MM.1S (cell line): ENCODE results near the gene SH3PXD2B.

ENCODE experiments used
- DNase-seq: peaks from one replicate; pipeline ENCODE4 v3.0.0-alpha.2; 2015
- H2AFZ ChIP-seq: fragments of 300-600 bp; sonication (generic); 2 replicates; pipeline ENCODE4 v1.6.0; 2016; ENCODE audit warnings: antibody characterized with exemption, low read length
- H3F3A ChIP-seq: fragments of 300-600 bp; sonication (generic); 2 replicates; pipeline ENCODE4 v1.6.1; 2016; ENCODE audit warnings: mild to moderate bottlenecking, antibody characterized with exemption, low read length, moderate library complexity, mixed read lengths; ENCODE audit not compliant: insufficient read depth
- H3K27ac ChIP-seq: fragments of 300-600 bp; sonication (generic); 2 replicates; pipeline ENCODE4 v1.5.1; 2016; ENCODE audit warnings: mild to moderate bottlenecking, low read length
- H3K27me3 ChIP-seq: fragments of 300-600 bp; sonication (generic); replicated peaks from 2 replicates; pipeline ENCODE4 v1.6.0; 2016; ENCODE audit warnings: low read length; ENCODE audit not compliant: insufficient read depth
- H3K36me3 ChIP-seq: fragments of 300-600 bp; sonication (generic); replicated peaks from 2 replicates; pipeline ENCODE4 v1.6.1; 2016; ENCODE audit warnings: mild to moderate bottlenecking, low read length, mixed read lengths; ENCODE audit not compliant: insufficient read depth
- H3K4me1 ChIP-seq: fragments of 300-600 bp; sonication (generic); 2 replicates; pipeline ENCODE4 v1.6.1; 2016; ENCODE audit warnings: low read length, mixed read lengths
- H3K4me2 ChIP-seq: fragments of 300-600 bp; sonication (generic); 2 replicates; pipeline ENCODE4 v1.6.0; 2016; ENCODE audit warnings: low read depth, low read length
- H3K4me3 ChIP-seq: fragments of 300-600 bp; sonication (generic); 2 replicates; pipeline ENCODE4 v1.5.1; 2016; ENCODE audit warnings: low read length, mixed read lengths
- H3K79me2 ChIP-seq: fragments of 300-600 bp; sonication (generic); 2 replicates; pipeline ENCODE4 v1.6.1; 2016; ENCODE audit warnings: mixed run types, low read length, mixed read lengths
- H3K9ac ChIP-seq: fragments of 300-600 bp; sonication (generic); 2 replicates; pipeline ENCODE4 v1.6.1; 2016; ENCODE audit warnings: low read length, mixed read lengths
- H3K9me2 ChIP-seq: fragments of 300-600 bp; sonication (generic); replicated peaks from 2 replicates; pipeline ENCODE4 v1.6.1; 2016; ENCODE audit warnings: mild to moderate bottlenecking, low read length, mixed read lengths; ENCODE audit not compliant: insufficient read depth
- H3K9me3 ChIP-seq: fragments of 300-600 bp; sonication (generic); replicated peaks from 2 replicates; pipeline ENCODE4 v1.6.1; 2016; ENCODE audit warnings: mild to moderate bottlenecking, low read length, mixed read lengths; ENCODE audit not compliant: insufficient read depth
- H4K20me1 ChIP-seq: fragments of 300-600 bp; sonication (generic); 2 replicates; pipeline ENCODE4 v1.6.1; 2016; ENCODE audit warnings: mild to moderate bottlenecking, low read length, moderate library complexity, mixed read lengths; ENCODE audit not compliant: insufficient read depth
- EZH2 ChIP-seq: fragments of 300-600 bp; sonication (generic); optimal IDR thresholded peaks from 2 replicates; pipeline ENCODE3; 2017; ENCODE audit warnings: low read depth, mild to moderate bottlenecking, antibody characterized with exemption, low read length, mixed read lengths
- EZH2phosphoT487 ChIP-seq: fragments of 300-600 bp; sonication (generic); IDR thresholded peaks from 2 replicates; pipeline ENCODE4 v1.6.1; 2018; ENCODE audit warnings: antibody characterized with exemption, low read length
- TF ChIP-seq, protein P1 (sequence below): fragments of 300-600 bp; sonication (generic); IDR thresholded peaks from 2 replicates; pipeline ENCODE4 v1.5.1; 2016; ENCODE audit warnings: antibody characterized with exemption, low read length, mixed read lengths

The SH3PXD2B gene

DNA sequence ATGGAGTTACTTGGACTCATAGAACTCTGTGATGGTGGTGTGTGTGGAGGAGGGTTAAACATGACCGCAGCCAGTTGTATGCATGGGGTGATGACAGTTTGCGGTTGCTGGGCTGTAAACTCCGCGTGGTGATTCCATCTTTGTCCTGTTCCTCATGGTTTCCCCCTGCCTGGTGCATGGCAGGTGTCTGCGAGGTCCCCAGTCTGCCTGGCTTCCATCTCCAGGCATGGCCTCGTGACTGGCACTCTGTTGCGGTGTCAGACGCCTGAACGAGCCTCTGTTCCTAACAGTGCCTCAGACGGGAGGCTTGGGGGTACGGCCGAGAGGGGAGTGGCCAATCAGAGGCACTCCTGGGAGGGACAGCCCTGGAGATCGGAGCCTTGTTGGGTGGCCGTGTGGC is 33.9 kb upstream of the SH3PXD2B start:
- no peaks in the 10 kb centered on the region for H4K20me1 ChIP-seq
- no peak for DNase-seq
- no peaks in the 10 kb centered on the region for H3F3A ChIP-seq
- no peak overlapping the region for H3K4me3 ChIP-seq
- no peak for TF ChIP-seq EZH2phosphoT487
- TF ChIP-seq, protein P1, sequence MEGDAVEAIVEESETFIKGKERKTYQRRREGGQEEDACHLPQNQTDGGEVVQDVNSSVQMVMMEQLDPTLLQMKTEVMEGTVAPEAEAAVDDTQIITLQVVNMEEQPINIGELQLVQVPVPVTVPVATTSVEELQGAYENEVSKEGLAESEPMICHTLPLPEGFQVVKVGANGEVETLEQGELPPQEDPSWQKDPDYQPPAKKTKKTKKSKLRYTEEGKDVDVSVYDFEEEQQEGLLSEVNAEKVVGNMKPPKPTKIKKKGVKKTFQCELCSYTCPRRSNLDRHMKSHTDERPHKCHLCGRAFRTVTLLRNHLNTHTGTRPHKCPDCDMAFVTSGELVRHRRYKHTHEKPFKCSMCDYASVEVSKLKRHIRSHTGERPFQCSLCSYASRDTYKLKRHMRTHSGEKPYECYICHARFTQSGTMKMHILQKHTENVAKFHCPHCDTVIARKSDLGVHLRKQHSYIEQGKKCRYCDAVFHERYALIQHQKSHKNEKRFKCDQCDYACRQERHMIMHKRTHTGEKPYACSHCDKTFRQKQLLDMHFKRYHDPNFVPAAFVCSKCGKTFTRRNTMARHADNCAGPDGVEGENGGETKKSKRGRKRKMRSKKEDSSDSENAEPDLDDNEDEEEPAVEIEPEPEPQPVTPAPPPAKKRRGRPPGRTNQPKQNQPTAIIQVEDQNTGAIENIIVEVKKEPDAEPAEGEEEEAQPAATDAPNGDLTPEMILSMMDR, result no peak
- TF ChIP-seq EZH2, result no peak
- H3K27me3 ChIP-seq, result peaks cover 4% of the 10 kb centered on the region; the same call in 1 of the 2 replicates
- no peaks in the 10 kb centered on the region for H3K36me3 ChIP-seq
- no peak overlapping the region for H3K4me2 ChIP-seq
- no peak overlapping the region for H3K9ac ChIP-seq
- H2AFZ ChIP-seq, result no peak overlapping the region
- H3K27ac ChIP-seq, result no peak overlapping the region
- no peaks in the 10 kb centered on the region for H3K9me3 ChIP-seq
- no peaks in the 10 kb centered on the region for H3K9me2 ChIP-seq
- H3K79me2 ChIP-seq, result no peaks in the 10 kb centered on the region
- no peaks in the 10 kb centered on the region for H3K4me1 ChIP-seq

DNA sequence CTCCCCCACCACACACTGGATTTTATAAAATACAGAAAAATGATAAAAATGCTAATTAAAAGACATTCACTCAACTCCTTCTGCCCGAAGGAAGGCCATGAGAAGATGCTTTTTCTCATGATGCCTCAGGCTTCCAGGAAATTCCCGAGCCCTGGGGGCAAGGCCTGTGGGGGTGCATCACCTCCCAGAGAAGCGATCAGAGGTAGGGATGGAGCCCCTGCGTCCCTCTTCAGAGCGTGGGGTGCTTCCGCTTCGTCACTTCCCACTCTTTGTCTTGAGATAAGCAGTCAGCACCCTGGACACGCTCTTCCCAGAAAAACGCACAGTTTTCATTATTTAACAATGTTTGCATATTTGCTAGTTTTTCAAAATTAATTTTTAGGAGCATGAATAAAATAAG is 33.3 kb upstream of the SH3PXD2B start:
- TF ChIP-seq EZH2, result no peak
- TF ChIP-seq, protein P1, result no peak
- no peak for TF ChIP-seq EZH2phosphoT487
- no peak overlapping the region for H3K9ac ChIP-seq
- peaks cover 4% of the 10 kb centered on the region; the same call in 1 of the 2 replicates for H3K27me3 ChIP-seq
- no peaks in the 10 kb centered on the region for H3K9me3 ChIP-seq
- H2AFZ ChIP-seq, result no peak overlapping the region
- no peak overlapping the region for H3K4me2 ChIP-seq
- H3K36me3 ChIP-seq, result no peaks in the 10 kb centered on the region
- no peak overlapping the region for H3K27ac ChIP-seq
- no peaks in the 10 kb centered on the region for H3F3A ChIP-seq
- no peak overlapping the region for H3K4me3 ChIP-seq
- no peak for DNase-seq
- no peaks in the 10 kb centered on the region for H4K20me1 ChIP-seq
- H3K4me1 ChIP-seq, result no peaks in the 10 kb centered on the region
- no peaks in the 10 kb centered on the region for H3K9me2 ChIP-seq
- H3K79me2 ChIP-seq, result no peaks in the 10 kb centered on the region

DNA sequence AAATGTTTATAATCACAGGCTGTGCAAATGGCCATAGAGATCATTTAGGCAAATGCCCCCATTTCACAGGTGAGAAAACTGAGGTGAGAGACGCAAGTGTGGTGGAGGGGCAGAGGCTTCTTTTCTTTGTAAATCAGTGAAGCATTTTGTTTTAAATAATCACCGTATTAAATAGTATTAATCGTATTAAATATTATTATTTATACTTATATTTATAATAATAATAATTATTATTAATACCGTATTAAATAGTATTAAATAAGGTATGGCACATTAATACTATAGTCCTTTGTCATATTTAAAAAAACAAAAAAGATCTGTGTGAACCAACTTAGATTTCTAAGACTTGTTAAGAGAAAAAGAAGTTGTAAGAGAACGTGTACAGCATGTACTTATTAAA is 32.6 kb upstream of the SH3PXD2B start:
- TF ChIP-seq, protein P1, result no peak
- Histone ChIP-seq H3K4me1 (no peaks in the 10 kb centered on the region), H3K9me2 (no peaks in the 10 kb centered on the region), H3F3A (no peaks in the 10 kb centered on the region), H3K9me3 (no peaks in the 10 kb centered on the region), H2AFZ (no peak overlapping the region), H3K4me2 (no peak overlapping the region), H3K36me3 (no peaks in the 10 kb centered on the region), H3K9ac (no peak overlapping the region), H3K79me2 (no peaks in the 10 kb centered on the region), H4K20me1 (no peaks in the 10 kb centered on the region), H3K27me3 (no peaks in the 10 kb centered on the region; the same call in 1 of the 2 replicates), H3K27ac (no peak overlapping the region), H3K4me3 (no peak overlapping the region)
- no peak for DNase-seq

DNA sequence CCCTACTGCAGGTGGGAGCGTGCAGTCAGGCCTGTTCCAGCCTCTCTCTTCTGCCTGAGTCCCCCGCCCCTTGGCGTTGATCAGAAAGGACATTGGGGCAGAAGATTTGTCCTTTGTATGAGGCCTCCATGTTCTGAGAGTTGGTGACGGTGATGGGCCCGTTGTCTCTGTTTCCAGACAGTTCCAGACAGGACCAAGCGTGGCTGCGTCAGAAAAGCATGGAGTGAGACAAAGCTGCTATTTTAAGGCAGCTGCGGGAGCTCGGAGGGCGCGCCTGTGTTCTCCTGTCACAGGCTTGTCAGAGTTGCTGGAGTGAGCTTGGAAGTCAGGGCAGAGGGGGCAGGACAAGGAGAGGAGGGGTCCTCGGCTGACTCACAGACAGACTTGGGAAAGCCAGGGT is 32.1 kb upstream of the SH3PXD2B start:
- TF ChIP-seq EZH2phosphoT487, result no peak
- TF ChIP-seq EZH2, result no peak
- TF ChIP-seq, protein P1, result no peak
- Histone ChIP-seq H3K9ac (no peak overlapping the region), H3K9me3 (no peaks in the 10 kb centered on the region), H3K27me3 (no peaks in the 10 kb centered on the region; the same call in 1 of the 2 replicates), H3K36me3 (no peaks in the 10 kb centered on the region), H3K4me2 (no peak overlapping the region), H3K4me1 (no peaks in the 10 kb centered on the region), H3K4me3 (no peak overlapping the region), H3F3A (no peaks in the 10 kb centered on the region), H4K20me1 (no peaks in the 10 kb centered on the region), H3K79me2 (no peaks in the 10 kb centered on the region), H3K27ac (no peak overlapping the region), H2AFZ (no peak overlapping the region), H3K9me2 (no peaks in the 10 kb centered on the region)
- DNase-seq, result no peak
